ENCODE results near the gene SURF2. TPM values are rescaled to one million over a fixed set of nuclear protein-coding genes. Genes with fewer than 3 reads are reported as not detected.
A peak's percentile ranks its signal among the peaks of the same experiment; 100 is the strongest.
"Not testable (repeated sequence)": the region's sequence is repeated elsewhere in the genome, so short reads cannot be mapped to it uniquely, and the experiment has no call there.

Gene SURF2
- total RNA-seq, 4 donors from 2014 or later, result 3.7 to 21.4 (median 17.9) TPM

GRCh38 chr9:133333566-133333965, 22.8 kb upstream of the SURF2 start:
- in situ Hi-C loops (cut with MboI; ENCODE audit: low pct_ligation_motif_present in 1 of 4, low pct_unique_long_range_greater_than_20kb in 1 of 4, low sequenced_read_pairs in 3 of 4), result loop anchor here in 1 of 4 donors (25.0 kb wide), 1 partner anchor 296 kb away; the partner anchor contains the start of gene GTF3C5
- intact Hi-C loops (cut with DNase I; ENCODE audit: low total_unique reads), result no loop called here
- H3K27me3 ChIP-seq, result no peaks in the 10 kb centered on the region
- TF ChIP-seq POLR2AphosphoS5 (IDR thresholded peaks at IDR 0.05) (no peak), EP300 (IDR thresholded peaks at IDR 0.05; ENCODE audit: low read depth) (no peak), CTCF (IDR thresholded peaks at IDR 0.05) (no peak), POLR2A (IDR thresholded peaks at IDR 0.05) (no peak)
- no peak for DNase-seq
- H3K4me1 ChIP-seq, result peaks cover 11 to 34% (median 30%) of the 10 kb centered on the region in 4 donors
- H3K9me3 ChIP-seq, result no peaks in the 10 kb centered on the region
- peaks cover 0 to 38% (median 20%) of the 10 kb centered on the region in 4 donors for H3K36me3 ChIP-seq
- H3K4me3 ChIP-seq, result no peak overlapping the region
- peak overlapping the region; percentile 83 to 91 (median 89) for H3K27ac ChIP-seq
- WGBS, 2 donors (ENCODE audit: low coverage in 1 of 2), result 60 to 87% methylated on average over 1 to 10 of the region's 10 CpGs

GRCh38 chr9:133334161-133334560, 22.2 kb upstream of the SURF2 start:
- intact Hi-C loops (cut with DNase I; ENCODE audit: low total_unique reads) (no loop called here), in situ Hi-C loops (cut with MboI; ENCODE audit: low pct_ligation_motif_present in 1 of 4, low pct_unique_long_range_greater_than_20kb in 1 of 4, low sequenced_read_pairs in 3 of 4) (loop anchor here in 1 of 4 donors (25.0 kb wide), 1 partner anchor 297 kb away; the partner anchor contains the start of gene GTF3C5)
- H3K27ac ChIP-seq, result peak overlapping the region; percentile 83 to 91 (median 89)
- peaks cover 0 to 38% (median 20%) of the 10 kb centered on the region in 4 donors for H3K36me3 ChIP-seq
- 46 to 52% methylated on average over 2 to 6 of the region's 6 CpGs for WGBS, 2 donors (ENCODE audit: low coverage in 1 of 2)
- TF ChIP-seq POLR2AphosphoS5 (IDR thresholded peaks at IDR 0.05) (peak in 2 of 3 donors; percentile 15 to 61), CTCF (IDR thresholded peaks at IDR 0.05) (peak in 4 of 5 experiments; percentile 22 to 63 (median 46)), POLR2A (IDR thresholded peaks at IDR 0.05) (peak; percentile 51), EP300 (IDR thresholded peaks at IDR 0.05; ENCODE audit: low read depth) (no peak)
- peak; percentile 86 for DNase-seq
- H3K27me3 ChIP-seq, result no peaks in the 10 kb centered on the region
- no peaks in the 10 kb centered on the region for H3K9me3 ChIP-seq
- peak overlapping the region in 1 of 4 donors; percentile 96 for H3K4me3 ChIP-seq
- H3K4me1 ChIP-seq, result peaks cover 11 to 34% (median 30%) of the 10 kb centered on the region in 4 donors

GRCh38 chr9:133334888-133335287, 21.5 kb upstream of the SURF2 start:
- intact Hi-C loops (cut with DNase I; ENCODE audit: low total_unique reads); H3K9me3 ChIP-seq; DNase-seq; H3K27me3 ChIP-seq: not testable (repeated sequence)
- peak overlapping the region; percentile 83 to 91 (median 89) for H3K27ac ChIP-seq
- in situ Hi-C loops (cut with MboI; ENCODE audit: low pct_ligation_motif_present in 1 of 4, low pct_unique_long_range_greater_than_20kb in 1 of 4, low sequenced_read_pairs in 3 of 4), result loop anchor here in 1 of 4 donors (25.0 kb wide), 1 partner anchor 298 kb away; the partner anchor contains the start of gene GTF3C5
- H3K36me3 ChIP-seq, result peaks cover 0 to 38% (median 19%) of the 10 kb centered on the region in 4 donors
- peaks cover 11 to 34% (median 30%) of the 10 kb centered on the region in 4 donors for H3K4me1 ChIP-seq
- WGBS, 2 donors (ENCODE audit: low coverage in 1 of 2), result 36 to 68% methylated on average over 6 to 11 of the region's 11 CpGs
- H3K4me3 ChIP-seq, result peak overlapping the region in 3 of 4 donors; percentile 74 to 96 (median 94)

- H3K9me3 ChIP-seq, result no peaks in the 10 kb centered on the region
- WGBS, 2 donors (ENCODE audit: low coverage in 1 of 2), result 0 to 11% methylated on average over 3 to 46 of the region's 70 CpGs
- intact Hi-C loops (cut with DNase I; ENCODE audit: low total_unique reads) (no loop called here), in situ Hi-C loops (cut with MboI; ENCODE audit: low pct_ligation_motif_present in 1 of 4, low pct_unique_long_range_greater_than_20kb in 1 of 4, low sequenced_read_pairs in 3 of 4) (loop anchor here in 1 of 4 donors (25.0 kb wide), 1 partner anchor 299 kb away; the partner anchor contains the start of gene GTF3C5)
- peak in 2 of 5 experiments; percentile 1 to 10 for TF ChIP-seq CTCF (IDR thresholded peaks at IDR 0.05)
- peak; percentile 81 for TF ChIP-seq POLR2A (IDR thresholded peaks at IDR 0.05)
- TF ChIP-seq EP300 (IDR thresholded peaks at IDR 0.05; ENCODE audit: low read depth), result no peak
- peak; percentile 87 to 93 (median 89) for TF ChIP-seq POLR2AphosphoS5 (IDR thresholded peaks at IDR 0.05)
- H3K4me1 ChIP-seq, result peaks cover 11 to 34% (median 30%) of the 10 kb centered on the region in 4 donors
- peak within 1 kb of the TSS; percentile 74 to 96 (median 92) for H3K4me3 ChIP-seq
- peaks cover 0 to 29% (median 14%) of the 10 kb centered on the region in 4 donors for H3K36me3 ChIP-seq
- DNase-seq, result peak; percentile 95
- peak within 1 kb of the TSS; percentile 83 to 91 (median 89) for H3K27ac ChIP-seq
- no peaks in the 10 kb centered on the region for H3K27me3 ChIP-seq
Observed at GRCh38 chr9:133335924-133336811, 20.2 kb upstream of the SURF2 start, which contains the start of gene SURF6. Gene SURF6 (minus strand): TSS chr9:133336188. CDS start chr9:133336132, 56 bp downstream.
